GM23338 (cell line): Measurements from ENCODE around the gene PDE4B. TPM values are rescaled to one million over a fixed set of nuclear protein-coding genes. Genes with fewer than 3 reads are reported as not detected.

Source experiments
- ATAC-seq: fragments of 200-7000 bp; cut with Tn5 transposase; 3 replicates; pipeline ENCODE4 v1.9.1; 2020
- DNase-seq: peaks from one replicate; pipeline ENCODE4 v3.0.0-alpha.2; 2015; ENCODE audit warnings: low spot score
- H2AFZ ChIP-seq: fragments of 200-600 bp; sonication (generic); 2 replicates; pipeline ENCODE4 v1.8.0; 2016; ENCODE audit warnings: antibody characterized with exemption, mild to moderate bottlenecking, moderate library complexity
- H3F3A ChIP-seq: fragments of 200-600 bp; sonication (generic); replicated peaks from 2 replicates; pipeline ENCODE4 v1.8.0; 2017; ENCODE audit warnings: antibody characterized with exemption, mixed run types, low read depth
- H3K27ac ChIP-seq: fragments of 200-600 bp; sonication (generic); 2 replicates; pipeline ENCODE4 v1.6.1; 2016; ENCODE audit warnings: low read depth
- H3K27me3 ChIP-seq: fragments of 200-600 bp; sonication (generic); 2 replicates; pipeline ENCODE4 v1.8.0; 2016; ENCODE audit warnings: mild to moderate bottlenecking, mixed run types, moderate library complexity; ENCODE audit not compliant: insufficient read depth
- H3K36me3 ChIP-seq: fragments of 200-600 bp; sonication (generic); 2 replicates; pipeline ENCODE4 v1.8.0; 2016; ENCODE audit warnings: mild to moderate bottlenecking; ENCODE audit not compliant: insufficient read depth
- H3K4me1 ChIP-seq: fragments of 200-600 bp; sonication (generic); 2 replicates; pipeline ENCODE4 v1.8.0; 2016; ENCODE audit warnings: mild to moderate bottlenecking, moderate library complexity; ENCODE audit not compliant: insufficient read depth
- H3K4me2 ChIP-seq: fragments of 200-600 bp; sonication (generic); 2 replicates; pipeline ENCODE4 v1.7.1; 2017; ENCODE audit warnings: mixed run types
- H3K4me3 ChIP-seq: fragments of 200-600 bp; sonication (generic); 2 replicates; pipeline ENCODE4 v1.6.1; 2016; ENCODE audit warnings: mixed run types
- H3K79me2 ChIP-seq: fragments of 200-600 bp; sonication (generic); replicated peaks from 2 replicates; pipeline ENCODE4 v1.8.0; 2017; ENCODE audit warnings: mild to moderate bottlenecking; ENCODE audit not compliant: insufficient read depth
- H3K9me2 ChIP-seq: fragments of 200-600 bp; sonication (generic); 2 replicates; pipeline ENCODE4 v1.8.0; 2017; ENCODE audit not compliant: insufficient read depth
- H4K20me1 ChIP-seq: fragments of 200-600 bp; sonication (generic); replicated peaks from 2 replicates; pipeline ENCODE4 v1.8.0; 2017; ENCODE audit warnings: mild to moderate bottlenecking; ENCODE audit not compliant: insufficient read depth
- H3K27ac Mint-ChIP-seq: 2 replicates; pipeline ENCODE4 v1.8.0; 2020; ENCODE audit warnings: inconsistent platforms, mild to moderate bottlenecking, moderate library complexity, mixed read lengths
- H3K27me3 Mint-ChIP-seq: 3 replicates; pipeline ENCODE4 v1.8.0; 2022; ENCODE audit warnings: low read depth, mild to moderate bottlenecking, moderate library complexity, mixed read lengths, inconsistent platforms; ENCODE audit not compliant: insufficient read depth, poor library complexity
- H3K36me3 Mint-ChIP-seq: 3 replicates; pipeline ENCODE4 v1.8.0; 2021; ENCODE audit warnings: low read depth, mild to moderate bottlenecking, inconsistent platforms, moderate library complexity, mixed read lengths
- H3K4me1 Mint-ChIP-seq: 3 replicates; pipeline ENCODE4 v1.8.0; 2020; ENCODE audit warnings: mild to moderate bottlenecking, inconsistent platforms, mixed read lengths
- H3K4me3 Mint-ChIP-seq: 3 replicates; pipeline ENCODE4 v1.8.0; 2021; ENCODE audit warnings: moderate library complexity, mild to moderate bottlenecking, inconsistent platforms, mixed read lengths
- H3K9me3 Mint-ChIP-seq: 3 replicates; pipeline ENCODE4 v1.8.0; 2020; ENCODE audit warnings: moderate library complexity, mild to moderate bottlenecking, inconsistent platforms, mixed read lengths
- CREB1 ChIP-seq: fragments of 250-450 bp; sonication (Bioruptor Pico); IDR thresholded peaks from 2 replicates; pipeline ENCODE4 v1.5.0; 2020; ENCODE audit warnings: low read depth, mild to moderate bottlenecking, moderate library complexity
- EZH2 ChIP-seq: fragments of 200-600 bp; sonication (generic); IDR thresholded peaks from one replicate; pipeline ENCODE4 v1.8.0; 2017; ENCODE audit warnings: antibody characterized with exemption, mild to moderate bottlenecking, low read depth; ENCODE audit not compliant: unreplicated experiment
- EZH2phosphoT487 ChIP-seq: fragments of 200-600 bp; sonication (generic); IDR thresholded peaks from one replicate; pipeline ENCODE4 v1.8.1; 2018; ENCODE audit warnings: antibody characterized with exemption; ENCODE audit not compliant: unreplicated experiment
- JUNB ChIP-seq: IDR thresholded peaks from one replicate; pipeline ENCODE4 v1.6.1; 2016; ENCODE audit warnings: antibody characterized with exemption; ENCODE audit not compliant: unreplicated experiment
- NANOG ChIP-seq: IDR thresholded peaks from 2 replicates; pipeline ENCODE4 v1.6.1; 2016; ENCODE audit warnings: antibody characterized with exemption, borderline replicate concordance
- POLR2AphosphoS5 ChIP-seq: IDR thresholded peaks from 2 replicates; pipeline ENCODE4 v1.6.1; 2016; ENCODE audit warnings: antibody characterized with exemption, low read depth
- ZNF114 ChIP-seq: fragments of 250-450 bp; sonication (Bioruptor Pico); IDR thresholded peaks from 2 replicates; pipeline ENCODE4 v1.5.0; 2020; ENCODE audit warnings: mild to moderate bottlenecking, moderate library complexity
- ZNF331 ChIP-seq: fragments of 250-450 bp; sonication (Bioruptor Pico); IDR thresholded peaks from 2 replicates; pipeline ENCODE4 v1.5.0; 2020; ENCODE audit warnings: low read depth, mild to moderate bottlenecking, moderate library complexity
- polyA plus RNA-seq: library from polyadenylated mRNA; unstranded; fragments of >200 nt; fragmentation: Nextera tagmentation; extraction: Ambion mirVana; gene quantifications from 2 replicates; pipeline ENCODE4 v1.2.1, GENCODE V29; 2016
- total RNA-seq: library from RNA; depleted of rRNA; stranded (reverse); fragments of >200 nt; shearing (Covaris generic); gene quantifications from 2 replicates; pipeline ENCODE4 v1.2.3, GENCODE V29; 2014
- TF ChIP-seq, protein P1 (sequence below): IDR thresholded peaks from 2 replicates; pipeline ENCODE4 v1.6.1; 2016; ENCODE audit warnings: antibody characterized with exemption
- TF ChIP-seq, protein P2 (sequence below), 2 experiments: fragments of 200-600 bp in 1 of 2; sonication (generic) in 1 of 2; conservative IDR thresholded peaks; 2 replicates each; pipeline versions ENCODE4 v1.5.1 to v1.6.1; 2016 to 2017; ENCODE audit warnings: antibody characterized with exemption in 2 of 2, low read depth in 2 of 2, mild to moderate bottlenecking in 2 of 2, moderate library complexity in 1 of 2
- TF ChIP-seq, protein P3 (sequence below): IDR thresholded peaks from one replicate; pipeline ENCODE4 v1.6.1; 2018; ENCODE audit warnings: antibody characterized with exemption; ENCODE audit not compliant: unreplicated experiment

The PDE4B gene
- total and polyA plus RNA-seq, 2 experiments from 2014 or later, result 14.0 to 25.6 TPM

DNA sequence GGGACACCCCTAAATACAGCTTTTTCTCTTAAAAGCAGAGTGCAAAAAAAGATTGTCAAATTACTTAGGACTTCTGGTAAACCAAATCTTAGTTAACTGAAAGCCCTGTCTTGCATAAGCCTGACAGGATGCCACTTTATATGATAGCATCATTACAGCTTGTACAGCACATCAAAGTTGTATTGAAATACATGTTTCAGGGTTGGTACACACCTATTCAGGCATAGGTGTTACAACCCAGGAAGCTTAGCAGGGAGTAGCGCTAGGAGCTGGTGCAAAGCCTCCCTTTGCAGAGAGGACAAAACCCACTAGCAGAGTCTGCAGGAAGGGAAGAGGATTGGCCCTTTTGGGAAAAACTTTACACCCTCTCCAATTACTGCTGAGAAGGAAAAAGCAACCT, 482.4 kb downstream of the PDE4B start (continued):
- TF ChIP-seq, protein P1, sequence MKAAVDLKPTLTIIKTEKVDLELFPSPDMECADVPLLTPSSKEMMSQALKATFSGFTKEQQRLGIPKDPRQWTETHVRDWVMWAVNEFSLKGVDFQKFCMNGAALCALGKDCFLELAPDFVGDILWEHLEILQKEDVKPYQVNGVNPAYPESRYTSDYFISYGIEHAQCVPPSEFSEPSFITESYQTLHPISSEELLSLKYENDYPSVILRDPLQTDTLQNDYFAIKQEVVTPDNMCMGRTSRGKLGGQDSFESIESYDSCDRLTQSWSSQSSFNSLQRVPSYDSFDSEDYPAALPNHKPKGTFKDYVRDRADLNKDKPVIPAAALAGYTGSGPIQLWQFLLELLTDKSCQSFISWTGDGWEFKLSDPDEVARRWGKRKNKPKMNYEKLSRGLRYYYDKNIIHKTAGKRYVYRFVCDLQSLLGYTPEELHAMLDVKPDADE, result no peak
- TF ChIP-seq ZNF114 (CRISPR knock-in tag), result no peak

DNA sequence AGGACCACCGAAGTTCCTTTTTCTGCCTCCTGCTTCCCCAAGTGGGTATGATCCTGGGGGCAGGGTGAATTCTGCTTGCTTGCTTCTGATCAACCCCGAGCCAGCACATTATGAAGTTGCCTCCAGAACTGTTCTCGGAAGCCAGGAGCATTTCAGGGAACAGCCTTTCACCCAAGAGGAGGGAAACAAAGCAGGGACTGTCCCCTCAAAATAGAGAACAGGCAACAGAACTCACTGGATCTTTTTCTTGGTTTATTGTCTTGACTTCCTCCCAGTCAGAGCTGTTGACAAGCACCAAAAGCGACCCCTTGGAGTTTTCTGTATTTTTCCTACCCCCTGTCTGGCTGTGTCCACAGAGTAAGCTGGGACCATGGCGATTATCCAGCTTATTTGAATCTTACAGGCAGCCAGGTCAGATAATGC, 482.9 kb downstream of the PDE4B start:
- Mint-ChIP-seq H3K9me3 (no peaks in the 10 kb centered on the region; the same call in 2 of the 3 replicates), H3K4me3 (no peak overlapping the region), H3K27ac (no peak overlapping the region), H3K36me3 (no peaks in the 10 kb centered on the region), H3K4me1 (peaks cover 39% of the 10 kb centered on the region), H3K27me3 (peaks cover 8% of the 10 kb centered on the region)
- Histone ChIP-seq H3K4me2 (0 out of 2 replicates have a peak overlapping the region, but pooled peaks have one; percentile 8), H2AFZ (peak overlapping the region; percentile 89), H3K79me2 (no peaks in the 10 kb centered on the region), H4K20me1 (no peaks in the 10 kb centered on the region), H3K9me2 (no peaks in the 10 kb centered on the region), H3K27ac (no peak overlapping the region), H3K27me3 (no peaks in the 10 kb centered on the region), H3F3A (no peaks in the 10 kb centered on the region), H3K36me3 (no peaks in the 10 kb centered on the region), H3K4me3 (no peak overlapping the region), H3K4me1 (peaks cover 35% of the 10 kb centered on the region)
- DNase-seq, result no peak
- TF ChIP-seq CREB1 (CRISPR knock-in tag), result no peak
- TF ChIP-seq NANOG, result no peak
- TF ChIP-seq POLR2AphosphoS5, result no peak
- TF ChIP-seq, protein P1, result no peak
- TF ChIP-seq, protein P2, sequence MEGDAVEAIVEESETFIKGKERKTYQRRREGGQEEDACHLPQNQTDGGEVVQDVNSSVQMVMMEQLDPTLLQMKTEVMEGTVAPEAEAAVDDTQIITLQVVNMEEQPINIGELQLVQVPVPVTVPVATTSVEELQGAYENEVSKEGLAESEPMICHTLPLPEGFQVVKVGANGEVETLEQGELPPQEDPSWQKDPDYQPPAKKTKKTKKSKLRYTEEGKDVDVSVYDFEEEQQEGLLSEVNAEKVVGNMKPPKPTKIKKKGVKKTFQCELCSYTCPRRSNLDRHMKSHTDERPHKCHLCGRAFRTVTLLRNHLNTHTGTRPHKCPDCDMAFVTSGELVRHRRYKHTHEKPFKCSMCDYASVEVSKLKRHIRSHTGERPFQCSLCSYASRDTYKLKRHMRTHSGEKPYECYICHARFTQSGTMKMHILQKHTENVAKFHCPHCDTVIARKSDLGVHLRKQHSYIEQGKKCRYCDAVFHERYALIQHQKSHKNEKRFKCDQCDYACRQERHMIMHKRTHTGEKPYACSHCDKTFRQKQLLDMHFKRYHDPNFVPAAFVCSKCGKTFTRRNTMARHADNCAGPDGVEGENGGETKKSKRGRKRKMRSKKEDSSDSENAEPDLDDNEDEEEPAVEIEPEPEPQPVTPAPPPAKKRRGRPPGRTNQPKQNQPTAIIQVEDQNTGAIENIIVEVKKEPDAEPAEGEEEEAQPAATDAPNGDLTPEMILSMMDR (conservative IDR thresholded peaks at IDR 0.05; ENCODE audit: low read depth in 2 of 2), result no peak
- no peak for ATAC-seq

DNA sequence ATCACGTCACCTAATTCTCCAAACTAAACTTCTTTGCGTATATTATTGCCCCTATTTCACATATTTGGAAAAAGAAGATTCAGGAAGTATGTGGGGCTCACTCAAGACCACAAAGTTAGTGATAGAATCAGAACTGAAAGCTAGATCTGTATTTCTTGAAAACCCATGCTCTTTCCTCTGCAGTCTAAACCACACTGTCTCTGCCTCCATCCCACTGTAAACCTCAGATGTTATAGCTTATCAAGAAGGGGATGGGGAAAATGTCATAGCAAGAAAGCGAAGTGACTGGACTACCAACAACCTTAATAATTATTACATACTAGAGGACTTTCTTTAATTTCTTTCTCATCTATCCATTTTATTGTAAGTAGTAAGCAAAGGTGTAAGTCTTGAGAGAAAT, 483.5 kb downstream of the PDE4B start:
- Histone ChIP-seq H3K79me2 (no peaks in the 10 kb centered on the region), H3K27ac (no peak overlapping the region), H3K36me3 (no peaks in the 10 kb centered on the region), H4K20me1 (no peaks in the 10 kb centered on the region), H3K4me2 (no peak overlapping the region), H3F3A (no peaks in the 10 kb centered on the region), H3K27me3 (no peaks in the 10 kb centered on the region), H3K4me3 (no peak overlapping the region), H3K4me1 (peaks cover 29% of the 10 kb centered on the region), H3K9me2 (no peaks in the 10 kb centered on the region), H2AFZ (no peak overlapping the region)
- Mint-ChIP-seq H3K36me3 (no peaks in the 10 kb centered on the region), H3K27ac (no peak overlapping the region), H3K27me3 (peaks cover 8% of the 10 kb centered on the region), H3K9me3 (no peaks in the 10 kb centered on the region; the same call in 2 of the 3 replicates), H3K4me1 (peaks cover 33% of the 10 kb centered on the region), H3K4me3 (no peak overlapping the region)
- no peak for DNase-seq
- no peak for ATAC-seq
- TF ChIP-seq EZH2phosphoT487 (no peak), EZH2 (no peak), POLR2AphosphoS5 (no peak), JUNB (no peak), ZNF331 (CRISPR knock-in tag) (no peak), ZNF114 (CRISPR knock-in tag) (no peak)
- TF ChIP-seq, protein P1, result no peak
- TF ChIP-seq, protein P2 (conservative IDR thresholded peaks at IDR 0.05; ENCODE audit: low read depth in 2 of 2), result no peak
- TF ChIP-seq, protein P3, sequence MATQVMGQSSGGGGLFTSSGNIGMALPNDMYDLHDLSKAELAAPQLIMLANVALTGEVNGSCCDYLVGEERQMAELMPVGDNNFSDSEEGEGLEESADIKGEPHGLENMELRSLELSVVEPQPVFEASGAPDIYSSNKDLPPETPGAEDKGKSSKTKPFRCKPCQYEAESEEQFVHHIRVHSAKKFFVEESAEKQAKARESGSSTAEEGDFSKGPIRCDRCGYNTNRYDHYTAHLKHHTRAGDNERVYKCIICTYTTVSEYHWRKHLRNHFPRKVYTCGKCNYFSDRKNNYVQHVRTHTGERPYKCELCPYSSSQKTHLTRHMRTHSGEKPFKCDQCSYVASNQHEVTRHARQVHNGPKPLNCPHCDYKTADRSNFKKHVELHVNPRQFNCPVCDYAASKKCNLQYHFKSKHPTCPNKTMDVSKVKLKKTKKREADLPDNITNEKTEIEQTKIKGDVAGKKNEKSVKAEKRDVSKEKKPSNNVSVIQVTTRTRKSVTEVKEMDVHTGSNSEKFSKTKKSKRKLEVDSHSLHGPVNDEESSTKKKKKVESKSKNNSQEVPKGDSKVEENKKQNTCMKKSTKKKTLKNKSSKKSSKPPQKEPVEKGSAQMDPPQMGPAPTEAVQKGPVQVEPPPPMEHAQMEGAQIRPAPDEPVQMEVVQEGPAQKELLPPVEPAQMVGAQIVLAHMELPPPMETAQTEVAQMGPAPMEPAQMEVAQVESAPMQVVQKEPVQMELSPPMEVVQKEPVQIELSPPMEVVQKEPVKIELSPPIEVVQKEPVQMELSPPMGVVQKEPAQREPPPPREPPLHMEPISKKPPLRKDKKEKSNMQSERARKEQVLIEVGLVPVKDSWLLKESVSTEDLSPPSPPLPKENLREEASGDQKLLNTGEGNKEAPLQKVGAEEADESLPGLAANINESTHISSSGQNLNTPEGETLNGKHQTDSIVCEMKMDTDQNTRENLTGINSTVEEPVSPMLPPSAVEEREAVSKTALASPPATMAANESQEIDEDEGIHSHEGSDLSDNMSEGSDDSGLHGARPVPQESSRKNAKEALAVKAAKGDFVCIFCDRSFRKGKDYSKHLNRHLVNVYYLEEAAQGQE, result no peak
